ENCODE results near the gene VSTM4.

Gene VSTM4

DNA sequence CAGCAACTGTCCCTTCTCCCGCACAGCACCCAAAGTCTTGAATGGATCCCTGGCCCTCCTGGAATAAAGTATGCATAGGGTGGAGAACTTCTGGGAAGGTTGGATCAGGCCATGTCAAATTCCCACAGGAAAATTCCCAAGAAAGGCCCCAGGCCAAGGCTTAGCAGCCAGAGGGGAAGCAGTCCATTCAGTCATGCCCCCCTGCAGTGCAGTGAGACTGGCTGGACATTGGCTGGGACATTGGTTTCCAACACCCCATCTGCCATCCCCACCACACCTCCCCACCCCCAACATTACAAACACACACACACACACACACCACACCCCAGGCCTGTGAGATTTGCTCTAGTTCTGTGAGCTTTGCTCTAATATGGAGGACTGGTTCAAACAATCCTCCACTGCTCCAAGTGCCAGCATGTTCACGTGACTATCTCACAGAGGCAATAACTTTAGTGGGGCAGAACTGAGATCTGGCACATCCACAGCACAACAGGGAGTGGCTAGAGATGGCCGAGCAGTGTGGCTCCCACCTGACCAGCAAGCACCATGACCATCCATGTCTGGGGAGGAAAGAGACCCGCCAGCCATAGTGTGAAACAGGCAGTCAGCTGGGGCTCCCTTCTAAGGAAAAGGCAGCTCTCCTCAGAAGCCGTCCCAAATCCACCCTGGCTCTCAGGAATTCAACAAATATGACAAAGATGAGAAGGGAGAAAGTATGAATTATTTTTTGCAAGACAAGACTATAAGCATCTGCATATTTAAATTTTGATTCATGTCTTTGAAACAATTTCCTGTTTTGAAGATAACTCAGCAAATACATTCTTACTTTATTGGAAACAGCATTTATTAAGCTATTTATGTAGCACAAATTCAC lies 25.2 kb upstream of the VSTM4 start:
- ATAC-seq (ENCODE audit: low read depth) = no peak
- Histone ChIP-seq H3K36me3 (ENCODE audit: low read depth) (no peaks in the 10 kb centered on the region), H3K27ac (ENCODE audit: poor library complexity, severe bottlenecking) (no peak overlapping the region), H3K4me3 (ENCODE audit: severe bottlenecking) (no peak overlapping the region), H3K9me3 (ENCODE audit: severe bottlenecking) (no peaks in the 10 kb centered on the region), H3K4me1 (ENCODE audit: insufficient read depth, poor library complexity, severe bottlenecking) (no peaks in the 10 kb centered on the region), H3K27me3 (ENCODE audit: insufficient read depth, poor library complexity, severe bottlenecking) (no peaks in the 10 kb centered on the region)
- TF ChIP-seq, protein P1, sequence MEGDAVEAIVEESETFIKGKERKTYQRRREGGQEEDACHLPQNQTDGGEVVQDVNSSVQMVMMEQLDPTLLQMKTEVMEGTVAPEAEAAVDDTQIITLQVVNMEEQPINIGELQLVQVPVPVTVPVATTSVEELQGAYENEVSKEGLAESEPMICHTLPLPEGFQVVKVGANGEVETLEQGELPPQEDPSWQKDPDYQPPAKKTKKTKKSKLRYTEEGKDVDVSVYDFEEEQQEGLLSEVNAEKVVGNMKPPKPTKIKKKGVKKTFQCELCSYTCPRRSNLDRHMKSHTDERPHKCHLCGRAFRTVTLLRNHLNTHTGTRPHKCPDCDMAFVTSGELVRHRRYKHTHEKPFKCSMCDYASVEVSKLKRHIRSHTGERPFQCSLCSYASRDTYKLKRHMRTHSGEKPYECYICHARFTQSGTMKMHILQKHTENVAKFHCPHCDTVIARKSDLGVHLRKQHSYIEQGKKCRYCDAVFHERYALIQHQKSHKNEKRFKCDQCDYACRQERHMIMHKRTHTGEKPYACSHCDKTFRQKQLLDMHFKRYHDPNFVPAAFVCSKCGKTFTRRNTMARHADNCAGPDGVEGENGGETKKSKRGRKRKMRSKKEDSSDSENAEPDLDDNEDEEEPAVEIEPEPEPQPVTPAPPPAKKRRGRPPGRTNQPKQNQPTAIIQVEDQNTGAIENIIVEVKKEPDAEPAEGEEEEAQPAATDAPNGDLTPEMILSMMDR (IDR thresholded peaks at IDR 0.05; ENCODE audit: poor library complexity, severe bottlenecking) = no peak
- DNase-seq (ENCODE audit: low spot score) = no peak

DNA sequence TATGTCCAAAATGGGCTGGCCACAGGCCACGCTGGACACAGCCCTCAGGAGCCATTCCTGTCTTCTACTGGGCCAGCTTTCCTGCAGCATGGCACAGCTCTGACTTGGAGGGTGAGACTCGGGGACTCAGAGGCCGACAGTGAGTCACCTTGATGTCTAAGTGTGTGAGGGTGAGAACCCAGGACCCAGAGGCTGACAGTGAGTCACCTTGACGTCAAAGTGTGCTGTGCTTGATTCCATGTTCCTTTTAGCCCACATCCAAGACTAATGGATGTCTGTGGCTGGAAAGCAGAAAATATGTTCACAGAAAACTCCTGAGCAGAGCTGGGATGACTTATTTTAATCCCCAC lies 24.5 kb upstream of the VSTM4 start:
- DNase-seq (ENCODE audit: low spot score) (no peak), ATAC-seq (ENCODE audit: low read depth) (peak; percentile 96)
- Histone ChIP-seq H3K36me3 (ENCODE audit: low read depth) (no peaks in the 10 kb centered on the region), H3K9me3 (ENCODE audit: severe bottlenecking) (no peaks in the 10 kb centered on the region), H3K27me3 (ENCODE audit: insufficient read depth, poor library complexity, severe bottlenecking) (no peaks in the 10 kb centered on the region), H3K4me3 (ENCODE audit: severe bottlenecking) (no peak overlapping the region), H3K27ac (ENCODE audit: poor library complexity, severe bottlenecking) (no peak overlapping the region), H3K4me1 (ENCODE audit: insufficient read depth, poor library complexity, severe bottlenecking) (no peaks in the 10 kb centered on the region)
- TF ChIP-seq, protein P1 (IDR thresholded peaks at IDR 0.05; ENCODE audit: poor library complexity, severe bottlenecking) = no peak

DNA sequence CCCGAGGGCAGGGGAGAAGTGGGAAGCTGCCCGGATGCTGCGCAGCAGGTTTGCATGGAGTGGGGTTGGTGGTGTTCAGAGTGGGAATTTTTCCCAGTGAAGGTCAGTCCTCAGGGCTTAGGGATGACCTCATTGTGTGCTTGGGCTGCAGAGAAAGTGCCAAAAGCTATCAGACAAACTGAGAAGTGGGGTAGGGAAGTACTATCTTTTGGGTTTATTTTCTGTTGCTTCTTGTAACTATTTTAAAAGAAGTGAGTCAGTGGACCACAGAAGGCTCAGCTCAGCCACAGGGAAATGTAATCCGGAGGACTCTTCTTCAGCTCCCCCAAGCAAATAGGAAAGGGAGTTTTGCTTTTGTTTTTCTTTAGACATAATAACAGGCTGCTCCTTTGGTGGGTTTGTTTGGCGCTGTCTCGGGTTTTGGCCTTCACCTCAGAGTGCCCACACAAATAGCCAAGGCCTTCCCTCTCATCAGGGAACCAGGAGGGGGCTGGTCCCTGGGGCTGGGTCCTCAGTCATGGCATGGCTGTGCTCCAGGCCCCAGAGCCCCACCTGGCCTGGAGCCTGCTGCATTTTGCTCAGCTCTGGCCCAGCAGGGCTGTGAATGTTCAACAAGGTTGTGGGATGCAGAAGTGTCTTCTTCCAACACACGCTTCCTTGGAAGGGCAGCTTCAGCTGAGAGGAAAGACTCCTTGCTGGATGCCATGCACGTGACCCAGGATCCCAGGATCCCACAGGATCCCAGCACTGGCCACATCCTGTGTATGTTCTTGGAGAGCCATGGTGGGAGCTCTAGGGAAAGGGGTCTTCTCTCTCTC lies 23.9 kb upstream of the VSTM4 start:
- Histone ChIP-seq H3K27ac (ENCODE audit: poor library complexity, severe bottlenecking) (no peak overlapping the region), H3K4me1 (ENCODE audit: insufficient read depth, poor library complexity, severe bottlenecking) (no peaks in the 10 kb centered on the region), H3K4me3 (ENCODE audit: severe bottlenecking) (no peak overlapping the region), H3K9me3 (ENCODE audit: severe bottlenecking) (no peaks in the 10 kb centered on the region), H3K36me3 (ENCODE audit: low read depth) (no peaks in the 10 kb centered on the region), H3K27me3 (ENCODE audit: insufficient read depth, poor library complexity, severe bottlenecking) (no peaks in the 10 kb centered on the region)
- TF ChIP-seq, protein P1 (IDR thresholded peaks at IDR 0.05; ENCODE audit: poor library complexity, severe bottlenecking) = no peak
- DNase-seq (ENCODE audit: low spot score) = no peak
- ATAC-seq (ENCODE audit: low read depth) = no peak; the same call in 2 of the 3 replicates

DNA sequence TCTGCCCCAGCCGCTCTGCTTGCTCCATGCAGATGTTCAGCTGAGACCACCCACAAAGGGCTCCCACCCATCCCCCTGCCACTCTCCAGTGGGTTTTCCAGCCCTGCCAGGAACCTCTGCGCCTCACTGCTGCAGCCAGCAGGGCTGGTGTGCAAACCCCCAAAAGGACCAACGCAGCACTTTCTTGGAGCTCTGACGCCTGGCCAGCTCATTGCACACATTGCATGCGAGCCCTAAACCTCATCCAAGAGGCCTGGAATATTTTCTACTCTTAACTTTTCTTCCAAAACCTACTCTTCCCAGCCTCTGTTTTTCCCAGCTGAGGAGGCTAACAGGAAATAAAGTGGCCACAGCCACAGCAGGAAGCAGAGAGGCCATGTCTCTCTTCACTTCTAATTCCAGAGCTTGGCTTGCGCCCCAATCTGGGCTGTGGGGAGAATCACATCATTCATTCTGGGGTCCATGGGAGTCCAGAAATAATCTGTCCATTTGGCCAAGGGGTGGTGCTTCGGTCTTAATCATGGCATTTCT lies 23.1 kb upstream of the VSTM4 start:
- no peak for DNase-seq (ENCODE audit: low spot score)
- ATAC-seq (ENCODE audit: low read depth) = no peak
- no peaks in the 10 kb centered on the region for H3K9me3 ChIP-seq (ENCODE audit: severe bottlenecking)
- no peaks in the 10 kb centered on the region for H3K4me1 ChIP-seq (ENCODE audit: insufficient read depth, poor library complexity, severe bottlenecking)
- TF ChIP-seq, protein P1 (IDR thresholded peaks at IDR 0.05; ENCODE audit: poor library complexity, severe bottlenecking) = no peak
- no peaks in the 10 kb centered on the region for H3K36me3 ChIP-seq (ENCODE audit: low read depth)
- H3K4me3 ChIP-seq (ENCODE audit: severe bottlenecking) = no peak overlapping the region
- H3K27ac ChIP-seq (ENCODE audit: poor library complexity, severe bottlenecking) = no peak overlapping the region
- no peaks in the 10 kb centered on the region for H3K27me3 ChIP-seq (ENCODE audit: insufficient read depth, poor library complexity, severe bottlenecking)
